HL-60 (cell line): ENCODE results near the gene ECI1.

Source experiments
- DNase-seq, 2 experiments: peaks; one replicate each; pipeline ENCODE4 v3.0.0-alpha.2; 2010 to 2020; ENCODE audit warnings: low read depth in 1 of 2, low spot score in 1 of 2
- H3K27ac ChIP-seq: fragments of 250-450 bp; sonication (Bioruptor Pico); replicated peaks from 2 replicates; pipeline ENCODE4 v1.5.1; 2020; ENCODE audit warnings: mild to moderate bottlenecking, moderate library complexity
- H3K27me3 ChIP-seq: fragments of 250-450 bp; sonication (Bioruptor Pico); 2 replicates; pipeline ENCODE4 v1.5.1; 2021; ENCODE audit warnings: mild to moderate bottlenecking, moderate library complexity; ENCODE audit not compliant: insufficient read depth, poor library complexity, severe bottlenecking
- H3K4me3 ChIP-seq: replicated peaks from 2 replicates; pipeline ENCODE4 v1.5.1; 2011; ENCODE audit warnings: mild to moderate bottlenecking, control low read depth, low read length; ENCODE audit not compliant: insufficient read depth
- CTCF ChIP-seq: IDR thresholded peaks from one replicate; pipeline ENCODE4 v1.5.1; 2011; ENCODE audit warnings: low read length, control low read depth, inconsistent platforms; ENCODE audit not compliant: insufficient read depth
- GABPA ChIP-seq: IDR thresholded peaks from 2 replicates; pipeline ENCODE4 v1.6.1; 2012; ENCODE audit warnings: low read depth
- POLR2AphosphoS5 ChIP-seq: IDR thresholded peaks from 2 replicates; pipeline ENCODE4 v1.6.1; 2012; ENCODE audit warnings: low read depth
- REST ChIP-seq: IDR thresholded peaks from 2 replicates; pipeline ENCODE4 v1.6.1; 2012; ENCODE audit warnings: low read depth; ENCODE audit not compliant: insufficient replicate concordance
- SPI1 ChIP-seq: IDR thresholded peaks from 2 replicates; pipeline ENCODE4 v1.6.1; 2012; ENCODE audit warnings: low read depth, mild to moderate bottlenecking, borderline replicate concordance

Gene ECI1

GRCh38 chr16:2278956-2279800, 27.8 kb upstream of the ECI1 start:
- Histone ChIP-seq H3K4me3 (no peak overlapping the region), H3K27me3 (no peaks in the 10 kb centered on the region), H3K27ac (no peak overlapping the region)
- TF ChIP-seq CTCF (no peak), GABPA (no peak), REST (no peak), POLR2AphosphoS5 (no peak), SPI1 (no peak)
- DNase-seq: no peak

- DNase-seq: no peak
- no peaks in the 10 kb centered on the region for H3K27me3 ChIP-seq
- H3K27ac ChIP-seq: no peak overlapping the region
- no peak overlapping the region for H3K4me3 ChIP-seq
- TF ChIP-seq GABPA (no peak), CTCF (no peak), SPI1 (no peak), REST (no peak), POLR2AphosphoS5 (no peak)
Observed at GRCh38 chr16:2278272-2278608, 26.9 kb upstream of the ECI1 start.

- no peak overlapping the region for H3K27ac ChIP-seq
- H3K4me3 ChIP-seq: no peak overlapping the region
- no peaks in the 10 kb centered on the region for H3K27me3 ChIP-seq
- TF ChIP-seq POLR2AphosphoS5: no peak
- no peak for TF ChIP-seq GABPA
- TF ChIP-seq CTCF: no peak
- TF ChIP-seq SPI1: no peak
- no peak for TF ChIP-seq REST
- no peak for DNase-seq
Observed at GRCh38 chr16:2277466-2278271, 26.3 kb upstream of the ECI1 start.
